ENCODE data around the gene KRT77. TPM values are rescaled to one million over a fixed set of nuclear protein-coding genes. Genes with fewer than 3 reads are reported as not detected.
"Not testable (repeated sequence)": the region's sequence is repeated elsewhere in the genome, so short reads cannot be mapped to it uniquely, and the experiment has no call there.

Gene KRT77
- not detected in 2 replicates for total RNA-seq (2012; rRNA removed)

DNA sequence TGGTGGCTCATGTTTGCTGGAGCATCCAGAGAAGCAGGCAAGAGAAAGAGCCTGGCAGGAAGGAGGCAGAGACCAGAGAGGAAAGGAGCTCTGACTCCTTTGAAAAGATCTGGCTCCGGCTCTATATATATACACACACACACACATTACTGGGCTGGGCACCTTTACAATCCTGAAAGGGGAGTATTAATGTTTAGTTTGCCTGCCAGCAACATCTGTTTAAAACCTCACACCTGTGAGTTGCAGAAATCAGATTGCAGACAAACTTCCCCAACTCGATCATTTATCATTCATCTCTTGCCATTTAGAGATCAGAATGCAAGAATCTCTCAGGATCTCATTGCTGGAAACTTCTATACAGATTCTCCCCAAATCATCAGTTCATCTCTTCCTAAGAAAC, at the start of gene KRT77:
Gene KRT77 (minus strand): TSS at position 101 of the 400 bp plus-strand sequence. CDS start 90 bp downstream, at position 11.
- Histone ChIP-seq H3K4me3 (ENCODE audit: low read length) (no peak within 1 kb of the TSS), H3K9ac (ENCODE audit: low read depth, low read length) (no peak within 1 kb of the TSS), H3K36me3 (ENCODE audit: insufficient read depth, low read length) (no peaks in the 10 kb centered on the region), H3K4me1 (ENCODE audit: control insufficient read depth, insufficient read depth, low read length) (no peaks in the 10 kb centered on the region), H3K9me3 (replicated peaks; ENCODE audit: low read length) (no peaks in the 10 kb centered on the region), H3K4me2 (ENCODE audit: low read length) (no peak within 1 kb of the TSS), H3K27me3 (ENCODE audit: control insufficient read depth, insufficient read depth, low read length) (peaks cover 57% of the 10 kb centered on the region)

DNA sequence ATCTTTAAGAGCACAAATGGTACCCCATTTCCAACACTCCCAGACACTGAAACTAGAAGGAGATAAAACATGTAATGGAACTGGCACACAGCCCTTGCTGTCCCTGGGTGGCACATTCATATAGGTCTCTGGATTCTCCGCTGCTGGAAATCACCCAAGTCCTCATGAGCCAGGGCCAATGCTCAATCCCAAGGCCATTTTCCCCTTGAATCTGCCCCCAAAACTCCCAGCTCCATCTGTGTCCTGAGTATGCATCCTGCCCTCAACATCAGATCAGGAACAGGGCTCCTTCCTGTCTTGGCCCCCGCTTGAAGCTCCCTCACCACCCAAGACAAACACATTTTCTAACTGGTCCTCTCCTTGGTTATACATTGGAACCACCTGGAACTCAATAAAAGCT, 49.2 kb upstream of the KRT77 start:
- Histone ChIP-seq H3K4me1 (ENCODE audit: control insufficient read depth, insufficient read depth, low read length) (no peaks in the 10 kb centered on the region), H3K36me3 (ENCODE audit: insufficient read depth, low read length) (no peaks in the 10 kb centered on the region), H3K9me3 (replicated peaks; ENCODE audit: low read length) (no peaks in the 10 kb centered on the region), H3K9ac (ENCODE audit: low read depth, low read length) (no peak overlapping the region), H3K4me3 (ENCODE audit: low read length) (no peak overlapping the region), H3K27me3 (ENCODE audit: control insufficient read depth, insufficient read depth, low read length) (peaks cover 39% of the 10 kb centered on the region), H3K4me2 (ENCODE audit: low read length) (no peak overlapping the region)

DNA sequence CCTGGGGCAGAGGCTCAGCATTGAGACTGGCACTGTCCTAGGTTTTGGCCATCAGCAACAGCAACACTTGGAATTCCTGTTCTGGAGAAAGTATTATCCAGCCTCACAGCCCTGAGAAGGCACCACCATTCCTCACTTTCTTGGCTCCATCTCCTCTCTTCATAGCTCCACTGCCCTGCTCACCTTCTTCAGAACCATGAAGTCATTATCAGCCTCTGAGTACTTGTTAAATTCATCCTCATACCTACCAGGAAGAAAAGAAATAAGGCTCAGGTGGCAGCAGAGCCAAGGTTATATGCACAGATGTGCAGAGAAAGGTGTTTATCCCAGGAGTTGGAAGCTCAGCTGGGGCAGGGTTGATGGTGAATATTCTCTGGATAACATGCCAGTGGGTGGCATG, 48.5 kb upstream of the KRT77 start:
- Histone ChIP-seq H3K4me3 (ENCODE audit: low read length) (no peak overlapping the region), H3K4me1 (ENCODE audit: control insufficient read depth, insufficient read depth, low read length) (no peaks in the 10 kb centered on the region), H3K4me2 (ENCODE audit: low read length) (no peak overlapping the region), H3K9me3 (replicated peaks; ENCODE audit: low read length) (no peaks in the 10 kb centered on the region), H3K36me3 (ENCODE audit: insufficient read depth, low read length) (no peaks in the 10 kb centered on the region), H3K9ac (ENCODE audit: low read depth, low read length) (no peak overlapping the region), H3K27me3 (ENCODE audit: control insufficient read depth, insufficient read depth, low read length) (peaks cover 32% of the 10 kb centered on the region)

DNA sequence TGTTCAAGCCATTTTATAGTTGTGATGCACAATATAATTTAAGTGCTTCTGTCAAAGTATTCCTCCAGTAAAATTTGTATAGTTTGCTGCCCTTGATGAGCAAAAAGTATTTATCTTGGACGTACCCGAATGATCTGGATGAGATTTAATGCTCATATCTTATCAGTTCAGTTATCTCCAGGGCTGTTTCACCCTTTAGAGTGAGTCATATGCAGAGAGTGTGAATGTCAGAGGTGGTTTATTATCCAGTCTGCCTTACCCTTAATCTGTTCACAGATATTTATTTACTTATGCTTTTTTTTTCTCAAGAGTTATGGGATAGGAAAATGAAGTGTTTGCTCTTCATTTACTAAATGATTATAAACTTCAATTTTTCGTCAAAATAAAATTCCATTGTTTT, 47.2 kb upstream of the KRT77 start:
- H3K4me3 ChIP-seq (ENCODE audit: low read length); H3K9ac ChIP-seq (ENCODE audit: low read depth, low read length); H3K36me3 ChIP-seq (ENCODE audit: insufficient read depth, low read length); H3K4me1 ChIP-seq (ENCODE audit: control insufficient read depth, insufficient read depth, low read length); H3K9me3 ChIP-seq (replicated peaks; ENCODE audit: low read length); H3K4me2 ChIP-seq (ENCODE audit: low read length): not testable (repeated sequence)
- H3K27me3 ChIP-seq (ENCODE audit: control insufficient read depth, insufficient read depth, low read length): peaks cover 37% of the 10 kb centered on the region

DNA sequence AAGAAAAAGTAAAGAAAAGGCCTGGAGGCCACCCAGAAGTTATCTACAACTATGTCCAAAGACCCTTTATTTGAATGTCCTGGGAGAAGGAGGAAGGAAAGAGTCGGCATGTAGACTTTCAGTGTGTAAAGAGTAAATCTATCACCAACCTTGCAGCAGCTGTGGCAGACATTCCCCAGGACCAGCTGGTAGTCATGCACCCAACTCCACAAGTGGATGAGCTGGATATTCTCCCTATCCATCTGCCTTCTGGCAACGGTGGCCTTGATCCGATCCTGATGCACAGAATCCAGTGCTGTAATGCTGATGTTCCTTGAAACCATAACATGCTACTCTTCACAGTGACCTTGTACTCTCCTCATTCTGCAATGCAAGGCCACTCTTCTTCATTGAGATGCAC, 46.5 kb upstream of the KRT77 start:
- H3K9me3 ChIP-seq (replicated peaks; ENCODE audit: low read length): no peaks in the 10 kb centered on the region
- H3K27me3 ChIP-seq (ENCODE audit: control insufficient read depth, insufficient read depth, low read length): peaks cover 39% of the 10 kb centered on the region
- no peak overlapping the region for H3K9ac ChIP-seq (ENCODE audit: low read depth, low read length)
- H3K36me3 ChIP-seq (ENCODE audit: insufficient read depth, low read length): no peaks in the 10 kb centered on the region
- H3K4me3 ChIP-seq (ENCODE audit: low read length): no peak overlapping the region
- no peaks in the 10 kb centered on the region for H3K4me1 ChIP-seq (ENCODE audit: control insufficient read depth, insufficient read depth, low read length)
- H3K4me2 ChIP-seq (ENCODE audit: low read length): no peak overlapping the region

DNA sequence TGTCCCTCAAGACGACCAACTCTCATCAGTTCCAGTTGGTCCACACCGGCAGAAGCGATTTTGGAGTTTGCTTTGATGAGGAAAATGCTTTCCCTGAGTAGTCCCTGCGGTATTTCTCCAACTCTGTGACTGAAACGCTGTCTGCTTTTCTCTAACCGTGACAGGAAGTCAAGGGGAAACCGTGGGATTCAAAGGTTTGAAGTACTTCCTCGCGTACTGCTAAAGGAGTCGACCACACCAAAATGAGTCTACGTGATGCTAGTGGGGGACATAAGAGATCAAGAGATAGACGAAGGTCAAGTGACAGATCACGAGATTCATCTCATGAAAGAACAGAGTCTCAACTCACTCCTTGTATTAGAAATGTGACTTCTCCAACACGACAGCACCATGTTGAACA, 45.3 kb upstream of the KRT77 start:
- Histone ChIP-seq H3K9me3 (replicated peaks; ENCODE audit: low read length) (no peaks in the 10 kb centered on the region), H3K4me1 (ENCODE audit: control insufficient read depth, insufficient read depth, low read length) (no peaks in the 10 kb centered on the region), H3K36me3 (ENCODE audit: insufficient read depth, low read length) (no peaks in the 10 kb centered on the region), H3K4me2 (ENCODE audit: low read length) (no peak overlapping the region), H3K27me3 (ENCODE audit: control insufficient read depth, insufficient read depth, low read length) (peaks cover 37% of the 10 kb centered on the region), H3K9ac (ENCODE audit: low read depth, low read length) (no peak overlapping the region), H3K4me3 (ENCODE audit: low read length) (no peak overlapping the region)

DNA sequence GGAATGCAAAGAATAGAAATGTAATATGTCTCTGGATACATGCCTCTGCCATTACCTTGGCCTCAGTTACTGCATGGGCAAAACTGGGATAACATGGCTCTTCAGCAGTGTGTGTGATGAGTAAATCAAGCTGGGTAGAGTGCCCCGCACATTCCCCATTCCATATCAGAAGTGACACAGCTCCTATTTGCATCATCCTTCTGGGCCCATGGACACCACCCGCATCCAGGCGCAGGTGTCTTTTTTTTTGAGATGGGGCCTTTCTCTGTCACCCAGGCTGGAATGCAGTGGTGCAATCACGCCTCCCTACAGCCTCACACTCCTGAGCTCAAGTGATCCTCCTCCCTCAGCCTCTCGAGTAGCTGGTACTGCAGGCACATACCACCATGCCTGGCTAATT, 42.2 kb upstream of the KRT77 start:
- H3K4me2 ChIP-seq (ENCODE audit: low read length): no peak overlapping the region

DNA sequence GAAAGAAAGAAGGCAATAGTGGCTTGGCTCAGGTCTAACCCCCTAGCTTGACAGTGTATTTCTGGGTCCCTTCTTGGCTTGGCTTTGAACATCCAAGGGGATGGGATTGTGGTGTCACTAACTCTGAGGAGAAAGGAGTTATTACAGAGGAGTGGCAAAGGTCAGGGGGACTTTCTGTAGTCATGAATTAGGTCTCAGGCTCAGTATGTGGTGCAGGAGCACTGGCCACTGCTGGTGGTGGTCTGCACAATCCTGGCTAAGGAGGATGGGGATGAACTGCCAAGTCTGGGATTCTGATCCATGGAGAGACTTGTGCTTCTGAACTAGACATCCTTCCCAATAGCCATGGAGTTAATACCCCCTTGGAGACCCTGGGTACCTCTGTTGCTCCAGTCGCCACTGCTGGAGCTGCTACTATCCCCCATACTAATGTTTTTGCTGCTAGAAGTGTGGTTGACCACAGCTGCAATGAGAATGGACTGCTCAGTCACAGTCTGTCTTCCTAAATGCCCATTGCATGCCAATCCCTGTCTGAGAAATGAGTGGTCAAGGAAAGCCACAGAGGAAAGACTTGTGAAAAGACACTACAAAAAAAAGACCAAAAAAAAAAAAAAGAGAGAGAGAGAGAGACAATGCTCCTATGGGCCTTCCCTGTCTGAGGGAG, 41.3 kb upstream of the KRT77 start:
- Histone ChIP-seq H3K4me3 (ENCODE audit: low read length) (no peak overlapping the region), H3K27me3 (ENCODE audit: control insufficient read depth, insufficient read depth, low read length) (peaks cover 21% of the 10 kb centered on the region), H3K4me2 (ENCODE audit: low read length) (no peak overlapping the region), H3K9ac (ENCODE audit: low read depth, low read length) (no peak overlapping the region), H3K36me3 (ENCODE audit: insufficient read depth, low read length) (no peaks in the 10 kb centered on the region), H3K9me3 (replicated peaks; ENCODE audit: low read length) (no peaks in the 10 kb centered on the region), H3K4me1 (ENCODE audit: control insufficient read depth, insufficient read depth, low read length) (no peaks in the 10 kb centered on the region)

More for the DNA sequence above, 42.2 kb upstream of the KRT77 start:
- no peak overlapping the region for H3K9ac ChIP-seq (ENCODE audit: low read depth, low read length)
- no peaks in the 10 kb centered on the region for H3K4me1 ChIP-seq (ENCODE audit: control insufficient read depth, insufficient read depth, low read length)
- no peak overlapping the region for H3K4me3 ChIP-seq (ENCODE audit: low read length)
- H3K27me3 ChIP-seq (ENCODE audit: control insufficient read depth, insufficient read depth, low read length): peaks cover 30% of the 10 kb centered on the region
- H3K9me3 ChIP-seq (replicated peaks; ENCODE audit: low read length): no peaks in the 10 kb centered on the region
- no peaks in the 10 kb centered on the region for H3K36me3 ChIP-seq (ENCODE audit: insufficient read depth, low read length)

DNA sequence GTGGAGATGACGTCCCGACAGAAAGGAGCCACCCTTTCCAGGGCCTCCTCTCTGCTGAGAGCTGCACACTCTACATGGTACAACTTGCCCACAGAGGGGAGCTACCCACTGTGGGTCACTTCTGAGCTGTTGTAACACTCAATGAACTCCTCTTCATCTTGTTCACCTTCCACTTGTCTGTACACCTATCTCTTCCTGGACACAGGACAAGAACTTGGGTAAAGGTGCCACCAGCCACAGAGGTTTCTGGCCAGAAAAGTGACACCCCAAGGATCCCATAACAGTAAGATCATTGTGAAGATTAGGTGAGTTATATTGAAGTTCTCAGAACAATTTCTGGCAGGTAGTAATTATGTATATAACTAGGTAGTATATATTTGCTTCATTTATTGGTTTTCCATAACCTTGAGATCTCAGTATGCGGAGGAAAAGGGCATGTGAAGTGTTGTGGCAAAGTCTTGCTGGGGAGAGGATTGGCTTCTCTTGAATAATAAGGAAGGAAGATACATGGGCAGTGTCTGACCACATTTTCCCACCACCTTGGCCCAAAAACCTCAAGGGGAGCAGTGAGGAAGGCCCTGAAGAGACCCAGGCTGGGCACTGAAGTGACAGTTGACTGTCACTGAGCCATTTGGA, 39.6 kb upstream of the KRT77 start:
- no peaks in the 10 kb centered on the region for H3K36me3 ChIP-seq (ENCODE audit: insufficient read depth, low read length)
- H3K4me1 ChIP-seq (ENCODE audit: control insufficient read depth, insufficient read depth, low read length): no peaks in the 10 kb centered on the region
- no peak overlapping the region for H3K4me3 ChIP-seq (ENCODE audit: low read length)
- H3K9ac ChIP-seq (ENCODE audit: low read depth, low read length): no peak overlapping the region
- H3K9me3 ChIP-seq (replicated peaks; ENCODE audit: low read length): no peaks in the 10 kb centered on the region
- peaks cover 16% of the 10 kb centered on the region for H3K27me3 ChIP-seq (ENCODE audit: control insufficient read depth, insufficient read depth, low read length)
- no peak overlapping the region for H3K4me2 ChIP-seq (ENCODE audit: low read length)

DNA sequence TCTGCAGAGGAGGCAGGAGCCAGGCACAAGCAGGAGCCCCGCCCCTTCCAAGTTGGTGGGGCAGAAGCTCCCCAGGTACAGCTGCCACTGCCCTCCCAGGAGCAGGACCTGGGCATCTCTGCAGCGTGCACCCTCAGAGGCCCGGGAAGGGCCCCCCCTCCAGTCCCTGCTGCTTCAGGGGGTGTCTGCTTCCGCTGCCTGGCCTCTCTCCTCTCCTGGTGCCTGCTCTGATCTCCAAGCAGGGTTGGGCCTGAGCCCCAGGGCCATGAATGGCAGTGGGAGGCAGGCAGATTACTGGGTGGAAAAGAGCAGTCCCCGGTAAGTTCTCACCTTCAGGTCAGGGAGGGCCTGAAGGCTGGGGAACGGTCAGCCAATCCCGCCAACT, 38.9 kb upstream of the KRT77 start:
- no peaks in the 10 kb centered on the region for H3K36me3 ChIP-seq (ENCODE audit: insufficient read depth, low read length)
- no peaks in the 10 kb centered on the region for H3K9me3 ChIP-seq (replicated peaks; ENCODE audit: low read length)
- H3K27me3 ChIP-seq (ENCODE audit: control insufficient read depth, insufficient read depth, low read length): peaks cover 16% of the 10 kb centered on the region
- H3K4me3 ChIP-seq (ENCODE audit: low read length): no peak overlapping the region
- no peak overlapping the region for H3K9ac ChIP-seq (ENCODE audit: low read depth, low read length)
- no peaks in the 10 kb centered on the region for H3K4me1 ChIP-seq (ENCODE audit: control insufficient read depth, insufficient read depth, low read length)
- no peak overlapping the region for H3K4me2 ChIP-seq (ENCODE audit: low read length)

DNA sequence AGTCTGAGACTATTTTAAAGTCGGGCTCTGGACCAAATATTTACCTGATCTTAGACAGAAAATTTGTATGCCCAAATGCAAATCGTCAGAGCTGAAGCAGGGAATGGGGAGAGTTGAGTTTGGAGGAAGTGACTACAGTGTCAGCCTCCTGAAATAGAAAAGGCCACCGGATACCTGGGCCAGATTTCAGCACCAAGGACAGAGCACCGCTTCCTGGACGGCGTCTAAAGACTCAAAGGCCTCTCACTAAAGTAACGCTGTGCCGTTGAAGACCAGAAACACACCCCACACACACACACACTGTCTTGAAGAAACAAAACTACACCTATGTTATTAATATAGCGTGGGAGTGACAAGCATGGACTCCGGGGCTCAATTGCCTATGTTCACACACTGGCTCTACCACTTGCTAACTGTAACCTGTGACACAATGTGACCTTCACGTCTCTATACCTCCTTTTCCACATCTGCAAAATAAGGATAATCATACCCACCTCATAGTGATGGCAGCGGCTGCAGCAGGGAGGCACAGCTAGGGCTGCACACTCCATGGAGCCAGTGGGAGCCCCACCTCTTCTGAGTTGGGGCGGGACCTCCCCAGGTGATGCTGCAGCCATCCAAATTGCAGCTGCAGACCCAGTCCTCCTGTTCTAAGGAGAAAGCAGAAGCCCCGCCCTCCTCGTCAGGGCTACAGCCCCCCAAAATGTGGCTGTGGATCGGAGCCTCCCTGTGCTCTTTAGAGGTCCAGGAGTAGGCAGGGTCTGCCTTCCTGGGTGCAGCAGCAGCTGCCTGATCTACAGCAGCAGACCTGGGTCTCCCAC, 38.3 kb upstream of the KRT77 start:
- no peak overlapping the region for H3K4me3 ChIP-seq (ENCODE audit: low read length)
- no peaks in the 10 kb centered on the region for H3K36me3 ChIP-seq (ENCODE audit: insufficient read depth, low read length)
- H3K9me3 ChIP-seq (replicated peaks; ENCODE audit: low read length): no peaks in the 10 kb centered on the region
- no peak overlapping the region for H3K4me2 ChIP-seq (ENCODE audit: low read length)
- peaks cover 13% of the 10 kb centered on the region for H3K27me3 ChIP-seq (ENCODE audit: control insufficient read depth, insufficient read depth, low read length)
- no peak overlapping the region for H3K9ac ChIP-seq (ENCODE audit: low read depth, low read length)
- H3K4me1 ChIP-seq (ENCODE audit: control insufficient read depth, insufficient read depth, low read length): no peaks in the 10 kb centered on the region

Data from skeletal muscle satellite cell (primary cell).